Measurements from ENCODE around the gene ASCL5.
A peak's percentile ranks its signal among the peaks of the same experiment; 100 is the strongest.

ASCL5 gene

DNA sequence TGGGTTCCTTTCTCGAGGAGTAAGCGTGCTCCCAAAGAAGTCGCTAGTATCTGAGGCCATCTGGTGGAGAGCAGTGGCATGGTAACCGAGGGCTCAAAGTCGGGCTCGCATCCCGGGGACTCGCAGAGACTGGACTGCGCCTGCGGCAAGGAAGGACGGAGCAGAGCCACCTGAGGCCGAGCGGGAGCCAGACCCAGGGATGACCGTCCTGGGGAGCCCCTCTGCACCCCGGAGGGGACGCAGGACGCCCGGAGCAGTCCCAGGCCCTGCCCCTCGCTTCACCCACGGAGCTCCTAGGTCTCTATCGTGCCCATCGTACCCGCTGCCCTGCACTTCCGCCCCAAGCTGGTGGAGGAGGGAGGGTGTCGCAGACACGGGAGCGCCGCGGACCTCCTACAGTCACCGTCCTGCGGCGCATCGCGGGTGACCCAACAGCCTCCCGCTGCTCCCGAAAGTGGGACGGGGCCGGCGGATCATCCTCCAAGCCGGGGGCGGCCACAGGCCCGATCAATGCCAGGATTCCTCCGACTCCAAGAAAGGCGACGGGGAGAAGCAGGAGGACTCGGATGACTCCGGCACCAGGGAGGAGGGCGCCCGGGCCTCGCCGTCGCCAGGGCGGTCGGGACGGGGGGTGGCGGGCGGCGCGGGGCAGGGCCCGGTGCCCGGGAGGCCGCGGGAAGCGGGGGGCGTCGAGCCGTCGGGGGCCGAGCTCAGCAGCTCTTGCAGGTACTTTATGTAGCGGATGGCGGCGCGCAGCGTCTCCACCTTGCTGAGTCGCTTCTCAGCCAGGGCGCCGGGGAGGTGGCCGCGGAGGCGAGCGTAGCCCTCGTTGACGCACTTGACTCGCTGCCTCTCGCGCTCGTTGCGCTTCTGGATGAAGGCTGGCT is 12.5 kb downstream of the ASCL5 start:
- peak overlapping the region; percentile 50 for H3K4me3 ChIP-seq (ENCODE audit: low read length)
- TF ChIP-seq, protein P1, sequence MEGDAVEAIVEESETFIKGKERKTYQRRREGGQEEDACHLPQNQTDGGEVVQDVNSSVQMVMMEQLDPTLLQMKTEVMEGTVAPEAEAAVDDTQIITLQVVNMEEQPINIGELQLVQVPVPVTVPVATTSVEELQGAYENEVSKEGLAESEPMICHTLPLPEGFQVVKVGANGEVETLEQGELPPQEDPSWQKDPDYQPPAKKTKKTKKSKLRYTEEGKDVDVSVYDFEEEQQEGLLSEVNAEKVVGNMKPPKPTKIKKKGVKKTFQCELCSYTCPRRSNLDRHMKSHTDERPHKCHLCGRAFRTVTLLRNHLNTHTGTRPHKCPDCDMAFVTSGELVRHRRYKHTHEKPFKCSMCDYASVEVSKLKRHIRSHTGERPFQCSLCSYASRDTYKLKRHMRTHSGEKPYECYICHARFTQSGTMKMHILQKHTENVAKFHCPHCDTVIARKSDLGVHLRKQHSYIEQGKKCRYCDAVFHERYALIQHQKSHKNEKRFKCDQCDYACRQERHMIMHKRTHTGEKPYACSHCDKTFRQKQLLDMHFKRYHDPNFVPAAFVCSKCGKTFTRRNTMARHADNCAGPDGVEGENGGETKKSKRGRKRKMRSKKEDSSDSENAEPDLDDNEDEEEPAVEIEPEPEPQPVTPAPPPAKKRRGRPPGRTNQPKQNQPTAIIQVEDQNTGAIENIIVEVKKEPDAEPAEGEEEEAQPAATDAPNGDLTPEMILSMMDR (IDR thresholded peaks at IDR 0.05; ENCODE audit: insufficient read depth, low read depth, low read length, missing control alignments): peak; percentile 87
- peak; percentile 86 for DNase-seq (ENCODE audit: low read depth)

DNA sequence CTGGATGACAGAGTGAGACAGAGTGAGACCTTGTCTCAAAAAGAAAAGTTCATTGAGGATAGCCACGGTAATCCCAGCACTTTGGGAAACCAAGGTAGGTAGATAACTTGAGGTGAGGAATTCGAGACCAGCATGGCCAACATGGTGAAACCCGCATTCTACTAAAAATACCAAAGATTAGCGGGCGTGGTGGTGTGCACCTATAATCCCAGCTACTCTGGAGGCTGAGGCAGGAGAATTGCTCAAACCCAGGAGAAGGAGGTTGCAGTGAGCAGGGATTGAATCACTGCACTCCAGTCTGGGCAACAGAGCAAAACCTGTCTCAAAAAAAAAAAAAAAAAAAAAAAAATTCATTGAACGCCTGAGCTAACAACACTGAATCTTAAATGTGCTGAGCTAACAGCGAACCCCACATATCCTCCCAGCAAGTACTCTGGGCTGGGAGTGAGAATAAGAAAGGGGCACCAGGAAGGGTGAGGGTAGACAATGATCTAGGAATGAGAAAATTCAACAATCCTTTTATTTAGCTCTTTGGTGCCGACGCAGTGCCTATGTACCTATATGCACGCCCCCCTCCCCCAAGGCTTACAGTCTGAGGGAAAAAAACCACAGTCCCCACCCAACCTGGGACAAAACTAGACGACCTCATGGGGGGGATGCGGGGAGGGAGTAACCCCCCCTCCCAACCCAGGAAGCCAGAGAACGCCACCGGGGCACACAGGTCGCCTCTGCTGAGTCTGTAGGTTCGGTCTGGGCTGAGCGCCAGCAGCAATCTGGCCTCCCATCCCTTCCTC is 13.3 kb downstream of the ASCL5 start:
- H3K4me3 ChIP-seq (ENCODE audit: low read length): no peak overlapping the region
- TF ChIP-seq, protein P1 (IDR thresholded peaks at IDR 0.05; ENCODE audit: insufficient read depth, low read depth, low read length, missing control alignments): no peak
- no peak for DNase-seq (ENCODE audit: low read depth)

DNA sequence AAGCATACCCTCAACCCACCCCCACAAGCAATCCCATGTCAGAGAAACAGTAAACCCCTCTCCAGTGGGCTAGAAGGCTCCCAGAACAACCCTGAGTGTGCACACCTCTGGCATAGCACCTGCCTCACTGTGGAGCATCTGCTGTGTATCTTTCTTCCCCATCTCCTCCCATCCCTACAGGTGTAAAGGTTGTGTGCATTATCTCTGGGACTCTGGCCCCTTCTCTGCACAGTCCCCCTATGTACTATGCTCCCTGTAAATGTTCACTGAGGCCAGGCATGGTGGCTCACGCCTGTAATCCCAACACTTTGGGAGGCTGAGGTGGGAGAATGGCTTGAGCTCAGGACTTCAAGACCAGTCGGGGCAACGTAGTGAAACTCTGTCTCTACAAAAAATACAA is 14.1 kb downstream of the ASCL5 start:
- H3K4me3 ChIP-seq (ENCODE audit: low read length): no peak overlapping the region
- no peak for DNase-seq (ENCODE audit: low read depth)
- TF ChIP-seq, protein P1 (IDR thresholded peaks at IDR 0.05; ENCODE audit: insufficient read depth, low read depth, low read length, missing control alignments): no peak

DNA sequence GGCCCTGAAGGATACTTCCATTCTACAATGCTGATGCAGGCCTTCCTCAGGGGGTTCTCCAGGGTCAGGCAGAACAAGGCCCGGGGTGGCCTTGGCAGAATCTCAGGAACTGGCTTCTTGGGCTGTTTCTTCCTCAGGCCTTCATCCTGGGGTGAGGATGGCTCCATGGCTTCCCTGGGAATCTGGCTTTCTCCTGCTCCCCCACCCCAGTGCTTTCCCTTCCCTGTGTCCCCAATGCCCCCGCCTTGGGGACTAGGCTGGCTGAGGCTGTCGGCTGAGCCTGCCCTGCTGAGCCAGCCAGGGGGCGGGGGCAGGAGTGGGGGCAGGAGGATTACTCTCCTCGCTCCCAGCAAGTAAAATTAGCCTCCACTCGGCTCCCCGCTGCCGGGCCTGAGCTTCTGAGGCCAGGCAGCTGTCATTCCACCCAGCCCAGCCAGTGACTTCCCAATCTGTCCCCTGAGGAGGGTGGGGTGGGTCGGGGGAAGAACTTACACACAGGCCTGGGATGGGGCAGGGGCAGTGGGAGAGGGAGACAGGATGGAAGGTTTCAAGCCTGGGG is 14.7 kb downstream of the ASCL5 start, which contains the start of gene CACNA1S:
TSS of gene CACNA1S (minus strand) at position 254 of the 559 bp plus-strand sequence. CDS start at position 167, 87 bp downstream.
- no peak within 1 kb of the TSS for H3K4me3 ChIP-seq (ENCODE audit: low read length)
- no peak for DNase-seq (ENCODE audit: low read depth)
- TF ChIP-seq, protein P1 (IDR thresholded peaks at IDR 0.05; ENCODE audit: insufficient read depth, low read depth, low read length, missing control alignments): no peak

DNA sequence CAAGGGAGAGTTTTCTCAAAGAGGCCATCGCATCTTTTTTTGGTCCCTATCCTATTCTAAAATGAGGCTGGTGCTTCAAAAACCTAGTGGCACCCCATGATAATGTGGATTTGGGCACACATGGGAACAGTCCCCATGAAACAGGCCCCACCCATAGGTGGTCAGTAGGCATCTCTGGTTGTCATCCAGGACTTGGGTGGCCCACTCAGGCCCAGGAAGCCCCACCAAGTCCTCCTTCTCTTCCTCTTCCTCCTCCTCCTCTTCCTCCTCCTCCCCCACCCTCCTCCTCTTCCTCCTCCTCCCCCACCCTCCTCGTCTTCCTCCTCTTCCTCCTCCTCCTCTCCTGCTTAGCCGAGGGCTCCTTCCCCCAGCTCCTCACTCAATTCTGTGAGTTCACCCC is 15.3 kb downstream of the ASCL5 start:
- no peak for DNase-seq (ENCODE audit: low read depth)
- H3K4me3 ChIP-seq (ENCODE audit: low read length): no peak overlapping the region
- TF ChIP-seq, protein P1 (IDR thresholded peaks at IDR 0.05; ENCODE audit: insufficient read depth, low read depth, low read length, missing control alignments): no peak

DNA sequence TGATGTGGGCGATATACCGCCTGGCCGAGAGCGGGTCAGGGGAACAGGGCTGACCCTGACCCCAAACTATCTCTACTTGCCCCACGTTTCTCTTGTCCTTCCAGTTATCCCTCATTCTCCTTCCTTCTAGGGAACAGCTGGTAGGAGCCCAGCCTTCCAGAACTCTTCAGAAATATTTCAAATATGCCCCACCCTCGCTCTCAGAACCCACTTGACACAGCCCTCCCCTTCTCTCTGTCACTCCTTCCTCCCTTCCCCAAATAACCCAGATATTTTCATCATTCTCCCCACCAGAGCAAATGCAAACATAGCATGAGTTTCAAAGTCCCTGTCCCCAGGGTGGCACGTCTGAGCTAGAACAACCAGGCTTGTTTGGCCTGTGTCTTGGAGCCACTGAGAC is 15.8 kb downstream of the ASCL5 start:
- no peak for DNase-seq (ENCODE audit: low read depth)
- H3K4me3 ChIP-seq (ENCODE audit: low read length): no peak overlapping the region
- TF ChIP-seq, protein P1 (IDR thresholded peaks at IDR 0.05; ENCODE audit: insufficient read depth, low read depth, low read length, missing control alignments): no peak

Measured in epithelial cell of esophagus (primary cell).